GM12865 (cell line): Measurements from ENCODE around the gene TPRA1.

ENCODE experiments used
- DNase-seq: peaks from one replicate; pipeline ENCODE4 v3.0.0; 2010; ENCODE audit warnings: low read depth
- H3K4me3 ChIP-seq: 2 replicates; pipeline ENCODE4 v1.5.1; 2011; ENCODE audit warnings: mild to moderate bottlenecking, low read depth, low read length, control low read depth
- CTCF ChIP-seq: IDR thresholded peaks from 2 replicates; pipeline ENCODE4 v1.5.1; 2011; ENCODE audit warnings: low read length, control low read depth, low read depth, inconsistent platforms; ENCODE audit not compliant: insufficient read depth; ENCODE audit errors: missing control alignments

Gene TPRA1

DNA sequence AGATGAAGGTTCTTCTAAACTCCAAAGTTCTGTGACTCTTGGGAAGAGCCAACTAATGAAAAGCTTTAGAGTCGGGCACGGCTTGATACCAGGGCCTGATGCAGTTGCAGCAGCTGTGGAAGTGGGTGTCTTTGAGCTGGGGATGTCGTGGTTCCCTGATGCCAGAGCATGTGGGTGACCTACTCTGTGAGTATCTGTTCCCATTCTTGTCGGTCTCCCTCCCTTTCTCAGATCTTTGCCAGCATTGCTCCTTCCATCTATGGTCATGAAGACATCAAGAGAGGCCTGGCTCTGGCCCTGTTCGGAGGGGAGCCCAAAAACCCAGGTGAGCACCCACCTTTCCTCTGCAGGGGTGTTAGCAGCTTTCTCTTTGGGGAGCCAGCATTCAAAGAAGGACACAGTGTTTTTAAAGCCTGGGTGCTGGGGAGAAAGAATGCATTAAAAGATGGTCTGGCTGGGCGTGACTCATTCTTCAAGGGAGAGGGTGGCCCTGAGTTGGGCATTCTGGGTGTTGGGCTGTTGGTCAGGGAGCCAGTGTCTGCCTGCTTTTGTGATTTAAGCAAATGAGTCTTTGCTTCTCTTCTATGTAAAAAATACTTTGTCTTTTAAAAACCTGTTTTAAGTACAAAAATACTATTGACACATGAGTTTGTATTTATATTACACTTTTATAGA lies 25.2 kb upstream of the TPRA1 start:
- no peak for DNase-seq
- no peak for TF ChIP-seq CTCF

DNA sequence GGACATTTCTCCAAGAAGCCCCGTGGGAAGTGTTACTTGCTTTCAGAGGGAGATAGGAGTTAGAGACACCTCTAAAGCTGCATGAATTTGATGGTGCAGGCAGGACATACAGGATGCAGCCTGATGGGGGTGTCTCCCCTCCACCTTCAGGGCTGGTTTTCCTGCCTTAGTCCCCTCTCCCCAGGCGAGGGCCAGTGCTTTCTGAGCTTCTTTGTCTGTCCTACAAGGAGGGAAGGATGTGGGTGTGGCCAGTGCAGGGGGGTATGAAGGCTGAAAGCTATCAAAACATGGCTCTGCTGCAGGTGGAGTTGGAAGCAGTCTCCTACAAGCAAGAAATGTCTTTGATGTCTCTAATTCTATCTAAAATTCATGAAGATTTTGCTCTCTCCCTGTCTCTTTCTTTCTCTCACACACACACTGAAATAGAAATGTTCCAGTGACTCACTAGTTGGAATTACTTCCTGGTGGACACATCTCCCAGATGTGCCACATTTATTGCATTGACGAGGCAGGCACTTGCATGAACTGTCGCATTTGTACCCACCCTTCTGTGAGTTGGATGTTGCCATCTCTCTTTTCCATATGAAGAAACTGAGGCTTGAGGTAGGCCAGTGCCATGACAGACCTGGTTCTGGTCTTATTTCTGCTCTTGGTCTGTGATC lies 24.5 kb upstream of the TPRA1 start:
- no peak for DNase-seq
- no peak overlapping the region for H3K4me3 ChIP-seq
- no peak for TF ChIP-seq CTCF

More for the DNA sequence above, 25.2 kb upstream of the TPRA1 start:
- H3K4me3 ChIP-seq, result no peak overlapping the region

- no peak for DNase-seq
- no peak overlapping the region for H3K4me3 ChIP-seq
- no peak for TF ChIP-seq CTCF
Observed at GRCh38 chr3:127613406-127613805, 22.9 kb upstream of the TPRA1 start.

GRCh38 chr3:127612966-127613365 lies 22.4 kb upstream of the TPRA1 start:
- no peak for DNase-seq
- no peak for TF ChIP-seq CTCF
- no peak overlapping the region for H3K4me3 ChIP-seq

DNA sequence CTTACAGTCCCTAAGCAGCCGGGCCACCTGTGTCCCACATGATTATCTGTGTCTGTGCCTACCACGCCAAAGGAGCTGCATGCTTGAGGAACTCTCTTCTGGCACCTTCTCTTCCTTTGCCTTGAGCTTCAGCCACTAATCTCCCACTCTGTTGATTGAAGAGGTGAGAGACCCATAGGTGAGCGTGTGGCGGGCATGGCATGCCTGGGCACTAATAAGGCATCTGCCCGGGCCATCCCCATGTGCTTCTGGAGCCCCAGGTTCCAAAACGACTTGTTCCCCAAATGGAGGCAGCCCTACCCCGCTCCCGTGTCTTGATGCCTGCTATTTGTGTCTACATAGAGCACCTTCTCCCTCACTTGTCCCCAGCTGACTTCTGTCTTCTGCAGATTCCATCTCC lies 20.7 kb upstream of the TPRA1 start:
- no peak for TF ChIP-seq CTCF
- H3K4me3 ChIP-seq, result no peak overlapping the region
- no peak for DNase-seq

DNA sequence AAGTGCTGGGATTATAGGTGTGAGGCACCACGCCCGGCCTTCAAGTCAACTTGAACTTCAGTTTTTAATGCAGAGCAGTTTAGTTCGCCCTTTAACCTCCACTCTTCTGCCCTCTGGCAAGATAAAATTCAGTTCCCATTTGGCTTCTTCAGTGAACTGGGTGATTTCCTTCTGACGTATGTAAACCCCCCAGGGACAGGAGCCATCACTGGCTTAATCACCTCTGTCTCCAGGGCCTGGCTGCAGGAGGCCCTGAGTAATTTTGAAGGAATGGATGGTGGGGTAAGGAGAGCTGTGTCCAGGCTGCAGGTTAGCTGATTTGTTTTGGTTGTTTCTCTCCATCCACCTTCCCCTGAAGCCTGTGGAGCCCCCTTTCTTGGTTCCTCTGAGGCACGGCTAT lies 19.6 kb upstream of the TPRA1 start:
- no peak for TF ChIP-seq CTCF

DNA sequence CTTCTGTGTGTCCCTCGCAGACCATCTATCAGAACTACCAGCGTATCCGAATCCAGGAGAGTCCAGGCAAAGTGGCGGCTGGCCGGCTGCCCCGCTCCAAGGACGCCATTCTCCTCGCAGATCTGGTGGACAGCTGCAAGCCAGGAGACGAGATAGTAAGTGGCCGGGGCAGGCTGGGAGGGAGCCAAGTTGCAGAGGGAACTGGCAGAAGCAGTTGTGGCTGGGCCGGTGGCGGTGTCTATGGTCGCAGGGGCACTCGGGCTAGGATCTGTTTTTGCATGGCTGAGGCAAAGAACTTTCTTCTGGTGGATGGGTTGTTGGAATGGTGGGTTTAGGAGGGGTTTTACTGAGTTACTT lies 17.8 kb upstream of the TPRA1 start:
- no peak for DNase-seq
- H3K4me3 ChIP-seq, result no peak overlapping the region
- TF ChIP-seq CTCF, result no peak

More for the DNA sequence above, 19.6 kb upstream of the TPRA1 start:
- H3K4me3 ChIP-seq, result no peak overlapping the region
- DNase-seq, result no peak
